Prostate gland (tissue), 2 donors: ENCODE results near the gene MIER2.

Source experiments
- CTCF ChIP-seq, 4 experiments: fragments of 200-600 bp in 2 of 4; fragments of 450-650 bp in 2 of 4; sonication (generic) in 2 of 4; IDR thresholded peaks; 1 replicate in 3 of 4; 2 replicates in 1 of 4; pipeline ENCODE4 v1.5.1; 2016 to 2019; ENCODE audit warnings: antibody characterized with exemption in 4 of 4, mild to moderate bottlenecking in 2 of 4, moderate library complexity in 2 of 4
- POLR2AphosphoS5 ChIP-seq: sonication (generic); formaldehyde crosslinking; IDR thresholded peaks from one replicate; pipeline ENCODE4 v1.6.1; 2017; ENCODE audit warnings: antibody characterized with exemption

- TF ChIP-seq CTCF (IDR thresholded peaks at IDR 0.05): no peak
- no peak for TF ChIP-seq POLR2AphosphoS5
These were observed 25.3 kb upstream of the MIER2 start for GRCh38 chr19:369876-370275.
